HepG2 (cell line): ENCODE data around the gene APBB2. TPM values are rescaled to one million over a fixed set of nuclear protein-coding genes. Genes with fewer than 3 reads are reported as not detected.
A peak's percentile ranks its signal among the peaks of the same experiment; 100 is the strongest.

Experiments
- EP300 ChIP-seq, 3 experiments: sonication (generic) in 1 of 3; formaldehyde crosslinking in 1 of 3; IDR thresholded peaks; 2 replicates each; pipeline versions ENCODE4 v1.5.1 to v1.6.1; 2011 to 2020; ENCODE audit warnings: low read depth in 2 of 3, low read length in 2 of 3, borderline replicate concordance in 1 of 3, improper control_type of control experiment in 1 of 3, mild to moderate bottlenecking in 1 of 3, missing genetic modification reagents in 1 of 3, moderate library complexity in 1 of 3
- FOXA3 ChIP-seq: IDR thresholded peaks from 2 replicates; pipeline ENCODE4 v1.6.1; 2016; ENCODE audit warnings: missing genetic modification reagents, missing compliant biosample characterization
- FOXK1 ChIP-seq: sonication (generic); formaldehyde crosslinking; IDR thresholded peaks from 2 replicates; pipeline ENCODE4 v1.4.0; 2020; ENCODE audit warnings: low read depth, missing genetic modification reagents, borderline replicate concordance
- NR2F1 ChIP-seq, 2 experiments: fragments of 450-650 bp in 1 of 2; formaldehyde crosslinking in 1 of 2; IDR thresholded peaks; 2 replicates each; pipeline versions ENCODE4 v1.5.0 to v1.6.1; 2016 to 2020; ENCODE audit warnings: mild to moderate bottlenecking in 1 of 2, missing compliant biosample characterization in 1 of 2, missing genetic modification reagents in 1 of 2, moderate library complexity in 1 of 2
- SETDB1 ChIP-seq: sonication (generic); formaldehyde crosslinking; IDR thresholded peaks from 2 replicates; pipeline ENCODE4 v1.5.1; 2020; ENCODE audit warnings: missing genetic modification reagents, mild to moderate bottlenecking, borderline replicate concordance
- SOX13 ChIP-seq, 3 experiments: fragments of 450-650 bp in 1 of 3; sonication (generic) in 1 of 3; formaldehyde crosslinking in 1 of 3; IDR thresholded peaks in 2 of 3; conservative IDR thresholded peaks in 1 of 3; 2 replicates each; pipeline versions ENCODE4 v1.5.0 to v1.6.1; 2016 to 2020; ENCODE audit warnings: antibody characterized with exemption in 1 of 3, mild to moderate bottlenecking in 1 of 3, missing compliant biosample characterization in 1 of 3, missing genetic modification reagents in 1 of 3, moderate library complexity in 1 of 3
- SOX5 ChIP-seq: IDR thresholded peaks from 2 replicates; pipeline ENCODE4 v1.6.1; 2016; ENCODE audit warnings: borderline replicate concordance
- TFE3 ChIP-seq: IDR thresholded peaks from 2 replicates; pipeline ENCODE4 v1.6.1; 2016
- TRIM24 ChIP-seq: sonication (generic); formaldehyde crosslinking; IDR thresholded peaks from 2 replicates; pipeline ENCODE4 v1.8.0; 2022; ENCODE audit warnings: mild to moderate bottlenecking, missing genetic modification reagents
- ZNF280D ChIP-seq: sonication (generic); formaldehyde crosslinking; IDR thresholded peaks from 2 replicates; pipeline ENCODE4 v1.5.1; 2020; ENCODE audit warnings: mild to moderate bottlenecking, missing genetic modification reagents
- ZNF354B ChIP-seq: sonication (generic); formaldehyde crosslinking; IDR thresholded peaks from 2 replicates; pipeline ENCODE4 v1.8.0; 2022; ENCODE audit warnings: mild to moderate bottlenecking, missing genetic modification reagents
- ZNF556 ChIP-seq: sonication (generic); formaldehyde crosslinking; IDR thresholded peaks from 2 replicates; pipeline ENCODE4 v1.4.0; 2020; ENCODE audit warnings: mild to moderate bottlenecking, missing genetic modification reagents, borderline replicate concordance
- polyA plus RNA-seq, 8 experiments: library from polyadenylated mRNA; depleted of rRNA in 3 of 8; stranded (reverse) in 7 of 8; unstranded in 1 of 8; fragments of >200 nt; fragmentation: Illumina TruSeq in 4 of 8; extraction: Trizol in 4 of 8; gene quantifications; 2 replicates each; pipeline versions ENCODE4 v1.2.1 to v1.2.3, GENCODE V29; 2011 to 2016; ENCODE audit warnings: low read depth in 4 of 8, missing spikeins in 1 of 8, mixed read lengths in 1 of 8; ENCODE audit not compliant: insufficient read depth in 1 of 8
- total RNA-seq, 5 experiments: library from RNA; depleted of rRNA; stranded (reverse); fragments of >200 nt; fragmentation: Illumina TruSeq; extraction: Trizol; gene quantifications; 2 replicates each; pipeline ENCODE4 v1.2.3, GENCODE V29; 2016; ENCODE audit warnings: low read depth in 1 of 5
- TF ChIP-seq, protein P1 (sequence below): IDR thresholded peaks from 2 replicates; pipeline ENCODE4 v1.6.1; 2016; ENCODE audit warnings: low read depth

APBB2 gene
- total and polyA plus RNA-seq, 2 of the 13 experiments (the other 11 are each of a cell fraction or from before 2014, with no cell fraction given): 11.7 to 17.0 TPM

DNA sequence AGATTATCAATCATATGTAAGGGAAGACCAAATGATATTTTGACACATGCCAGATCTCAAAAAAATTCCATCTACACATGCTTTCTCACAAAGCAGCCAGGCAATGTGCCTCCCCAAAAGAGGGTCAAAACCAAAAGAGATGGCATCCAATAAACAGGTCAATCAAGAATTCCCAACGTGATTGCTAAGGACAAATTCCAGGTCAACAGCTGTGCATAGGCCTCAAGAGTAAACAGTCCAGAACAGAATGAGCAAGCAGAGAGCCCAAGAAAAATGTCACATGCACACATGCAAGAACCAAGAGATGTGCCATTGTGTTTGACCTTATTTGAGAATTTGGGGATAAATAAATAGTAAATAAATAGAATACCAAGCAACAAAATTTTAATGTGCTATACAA is 136.7 kb downstream of the APBB2 start (continued):
- 0 out of 2 replicates have a peak, but pooled peaks have one; percentile 16 for TF ChIP-seq SOX13 (IDR thresholded peaks at IDR 0.05)
- TF ChIP-seq SOX13 (CRISPR knock-in tag; conservative IDR thresholded peaks at IDR 0.05 in 1 of 2, IDR thresholded peaks at IDR 0.05 in 1 of 2): peak in 1 of 2 experiments; percentile 71; a peak in 2 of 4 replicates
- peak; percentile 78 for TF ChIP-seq SOX5
- peak; percentile 51; the same call in 1 of the 2 replicates for TF ChIP-seq ZNF280D (CRISPR knock-in tag)
- no peak for TF ChIP-seq ZNF354B (CRISPR knock-in tag)
- TF ChIP-seq NR2F1 (CRISPR knock-in tag; IDR thresholded peaks at IDR 0.05): peak; percentile 6 to 45; a peak in 1 of 4 replicates
- peak; percentile 44; the same call in 1 of the 2 replicates for TF ChIP-seq FOXK1
- TF ChIP-seq TRIM24 (CRISPR knock-in tag): no peak
- TF ChIP-seq, protein P1, sequence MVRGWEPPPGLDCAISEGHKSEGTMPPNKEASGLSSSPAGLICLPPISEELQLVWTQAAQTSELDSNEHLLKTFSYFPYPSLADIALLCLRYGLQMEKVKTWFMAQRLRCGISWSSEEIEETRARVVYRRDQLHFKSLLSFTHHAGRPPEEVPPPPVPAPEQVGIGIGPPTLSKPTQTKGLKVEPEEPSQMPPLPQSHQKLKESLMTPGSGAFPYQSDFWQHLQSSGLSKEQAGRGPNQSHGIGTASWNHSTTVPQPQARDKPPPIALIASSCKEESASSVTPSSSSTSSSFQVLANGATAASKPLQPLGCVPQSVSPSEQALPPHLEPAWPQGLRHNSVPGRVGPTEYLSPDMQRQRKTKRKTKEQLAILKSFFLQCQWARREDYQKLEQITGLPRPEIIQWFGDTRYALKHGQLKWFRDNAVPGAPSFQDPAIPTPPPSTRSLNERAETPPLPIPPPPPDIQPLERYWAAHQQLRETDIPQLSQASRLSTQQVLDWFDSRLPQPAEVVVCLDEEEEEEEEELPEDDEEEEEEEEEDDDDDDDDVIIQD (CRISPR knock-in tag): peak; percentile 70; the same call in 1 of the 2 replicates
- no peak for TF ChIP-seq SETDB1 (CRISPR knock-in tag)
- peak; percentile 76; the same call in 1 of the 2 replicates for TF ChIP-seq TFE3 (CRISPR knock-in tag)
- TF ChIP-seq FOXA3 (CRISPR knock-in tag): peak; percentile 89
- TF ChIP-seq ZNF556 (CRISPR knock-in tag): no peak
- peak in 1 of 2 experiments; percentile 52; a peak in 1 of 4 replicates for TF ChIP-seq EP300 (IDR thresholded peaks at IDR 0.05; ENCODE audit: low read depth in 2 of 2, low read length in 2 of 2)
- TF ChIP-seq EP300 (CRISPR knock-in tag; IDR thresholded peaks at IDR 0.05; ENCODE audit: borderline replicate concordance): peak; percentile 25; the same call in 1 of the 2 replicates
